K562 treated with DMSO at 1 percent for 4 hours (cell line): ENCODE data around the gene ODAD4. TPM values are rescaled to one million over a fixed set of nuclear protein-coding genes. Genes with fewer than 3 reads are reported as not detected.

Experiments used
- total RNA-seq: library from RNA; unstranded; fragments of 300-600 nt; gene quantifications from 2 replicates; pipeline ENCODE4 v1.2.3, GENCODE V29; 2022; ENCODE audit not compliant: insufficient read depth

The ODAD4 gene
- 1.1 and 2.1 TPM in 2 replicates for total RNA-seq

GRCh38 chr17:41930009-41930832 is at the start of gene ODAD4:
Gene ODAD4, plus strand, starts transcription at chr17:41930617. Its CDS starts 107 bp downstream, at chr17:41930724.

GRCh38 chr17:41918314-41919164 is 11.9 kb upstream of the ODAD4 start, which contains the start of gene ACLY:
Gene ACLY, minus strand, starts transcription at chr17:41918951. Its CDS starts 5,078 bp downstream, at chr17:41913873.

GRCh38 chr17:41966463-41967140 is 36.2 kb downstream of the ODAD4 start, which contains the start of gene CNP:
Gene CNP, plus strand, starts transcription at chr17:41966795. Its CDS starts 90 bp downstream, at chr17:41966885.

Other genes with a start within 250 kb of the ODAD4 start
- 1,253 and 1,263 TPM in 2 replicates for gene EIF1, start 241.7 kb upstream of the ODAD4 start, total RNA-seq
- not detected in 2 replicates for gene GAST, start 218.3 kb upstream of the ODAD4 start, total RNA-seq
- gene HAP1, start 196.0 kb upstream of the ODAD4 start, total RNA-seq = not detected in 2 replicates
- gene JUP, start 143.9 kb upstream of the ODAD4 start, total RNA-seq = 223 and 303 TPM in 2 replicates
- gene P3H4, start 118.7 kb upstream of the ODAD4 start, total RNA-seq = 2.5 and 3.0 TPM in 2 replicates
- 3.2 and 4.0 TPM in 2 replicates for gene FKBP10, start 117.6 kb upstream of the ODAD4 start, total RNA-seq
- gene NT5C3B, start 94.4 kb upstream of the ODAD4 start, total RNA-seq = 94.8 and 98.5 TPM in 2 replicates
- not detected in 2 replicates for gene KLHL10, start 92.8 kb upstream of the ODAD4 start, total RNA-seq
- 4.6 and 7.3 TPM in 2 replicates for gene KLHL11, start 65.2 kb upstream of the ODAD4 start, total RNA-seq
- gene ACLY, start 11.7 kb upstream of the ODAD4 start, total RNA-seq = 103 and 105 TPM in 2 replicates
- 29.4 and 34.0 TPM in 2 replicates for gene CNP, start 36.2 kb downstream of the ODAD4 start, total RNA-seq
- 98.6 and 99.6 TPM in 2 replicates for gene DNAJC7, start 86.8 kb downstream of the ODAD4 start, total RNA-seq
- gene NKIRAS2, start 89.5 kb downstream of the ODAD4 start, total RNA-seq = 91.8 and 106 TPM in 2 replicates
- gene C17orf113, start 120.0 kb downstream of the ODAD4 start, total RNA-seq = 1.1 and 1.4 TPM in 2 replicates
- 0.94 and 2.1 TPM in 2 replicates for gene ZNF385C, start 167.9 kb downstream of the ODAD4 start, total RNA-seq
- gene DHX58, start 182.1 kb downstream of the ODAD4 start, total RNA-seq = 6.7 and 6.9 TPM in 2 replicates
- 24.1 and 42.8 TPM in 2 replicates for gene KAT2A, start 190.8 kb downstream of the ODAD4 start, total RNA-seq
- gene HSPB9, start 192.2 kb downstream of the ODAD4 start, total RNA-seq = 0.98 TPM in 1 of 2 replicates, not detected in the other
- gene RAB5C, start 224.4 kb downstream of the ODAD4 start, total RNA-seq = 137 and 153 TPM in 2 replicates